Measurements from ENCODE around the gene C1QTNF3. TPM values are rescaled to one million over a fixed set of nuclear protein-coding genes. Genes with fewer than 3 reads are reported as not detected.
A peak's percentile ranks its signal among the peaks of the same experiment; 100 is the strongest.

Gene C1QTNF3
- total and polyA plus RNA-seq, 2 experiments from 2014 or later = 1.7 to 2.0 TPM

DNA sequence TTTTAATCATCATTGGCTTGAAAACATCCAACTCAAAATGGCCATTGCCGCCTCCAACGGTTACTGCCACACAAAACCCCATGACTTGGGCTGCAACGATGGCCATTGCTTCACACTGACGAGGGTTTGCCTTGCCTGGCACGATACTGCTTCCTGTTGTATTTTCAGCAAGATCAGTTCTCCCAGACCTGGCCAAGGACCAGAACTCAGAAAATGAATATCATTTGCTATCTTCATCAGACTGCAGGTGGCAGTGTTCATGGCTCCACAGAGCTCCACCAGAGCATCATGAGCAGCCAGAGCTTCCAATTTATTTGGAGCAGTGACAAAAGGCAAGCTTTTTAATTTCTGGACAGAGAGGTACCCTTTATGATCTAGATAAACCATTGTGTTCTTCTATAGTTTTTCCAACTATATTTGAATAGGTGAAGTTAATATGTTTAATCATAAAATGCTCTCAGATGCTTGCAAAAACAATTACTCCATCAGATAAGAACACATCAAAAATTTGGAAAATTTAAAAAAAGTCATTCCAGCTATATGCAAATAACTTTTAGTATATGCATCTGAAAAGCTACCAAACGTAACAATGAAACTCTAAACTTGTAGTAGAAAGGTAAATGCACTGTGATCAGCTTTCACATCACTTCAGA is 45.6 kb downstream of the C1QTNF3 start:
- Histone ChIP-seq H2AFZ (no peak overlapping the region), H3F3A (replicated peaks; ENCODE audit: low read depth) (no peaks in the 10 kb centered on the region), H3K36me3 (ENCODE audit: insufficient read depth) (no peaks in the 10 kb centered on the region), H3K4me2 (no peak overlapping the region), H3K79me2 (replicated peaks; ENCODE audit: insufficient read depth) (no peaks in the 10 kb centered on the region), H3K27me3 (ENCODE audit: insufficient read depth) (no peaks in the 10 kb centered on the region), H3K4me3 (no peak overlapping the region), H3K4me1 (ENCODE audit: insufficient read depth) (peaks cover 7% of the 10 kb centered on the region; the same call in 1 of the 2 replicates), H3K9me2 (ENCODE audit: insufficient read depth) (no peaks in the 10 kb centered on the region), H4K20me1 (replicated peaks; ENCODE audit: insufficient read depth) (no peaks in the 10 kb centered on the region), H3K27ac (ENCODE audit: low read depth) (no peak overlapping the region)
- TF ChIP-seq, protein P1, sequence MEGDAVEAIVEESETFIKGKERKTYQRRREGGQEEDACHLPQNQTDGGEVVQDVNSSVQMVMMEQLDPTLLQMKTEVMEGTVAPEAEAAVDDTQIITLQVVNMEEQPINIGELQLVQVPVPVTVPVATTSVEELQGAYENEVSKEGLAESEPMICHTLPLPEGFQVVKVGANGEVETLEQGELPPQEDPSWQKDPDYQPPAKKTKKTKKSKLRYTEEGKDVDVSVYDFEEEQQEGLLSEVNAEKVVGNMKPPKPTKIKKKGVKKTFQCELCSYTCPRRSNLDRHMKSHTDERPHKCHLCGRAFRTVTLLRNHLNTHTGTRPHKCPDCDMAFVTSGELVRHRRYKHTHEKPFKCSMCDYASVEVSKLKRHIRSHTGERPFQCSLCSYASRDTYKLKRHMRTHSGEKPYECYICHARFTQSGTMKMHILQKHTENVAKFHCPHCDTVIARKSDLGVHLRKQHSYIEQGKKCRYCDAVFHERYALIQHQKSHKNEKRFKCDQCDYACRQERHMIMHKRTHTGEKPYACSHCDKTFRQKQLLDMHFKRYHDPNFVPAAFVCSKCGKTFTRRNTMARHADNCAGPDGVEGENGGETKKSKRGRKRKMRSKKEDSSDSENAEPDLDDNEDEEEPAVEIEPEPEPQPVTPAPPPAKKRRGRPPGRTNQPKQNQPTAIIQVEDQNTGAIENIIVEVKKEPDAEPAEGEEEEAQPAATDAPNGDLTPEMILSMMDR (conservative IDR thresholded peaks at IDR 0.05; ENCODE audit: low read depth in 2 of 2) = peak; percentile 75 to 77
- TF ChIP-seq POLR2AphosphoS5 (IDR thresholded peaks at IDR 0.05; ENCODE audit: low read depth) (no peak), EZH2 (IDR thresholded peaks at IDR 0.05; ENCODE audit: low read depth, unreplicated experiment) (no peak)
- peak; percentile 89 for ATAC-seq
- peaks cover 6% of the 10 kb centered on the region; the same call in 2 of the 3 replicates for H3K36me3 Mint-ChIP-seq (ENCODE audit: low read depth)
- H3K4me1 Mint-ChIP-seq = peaks cover 28% of the 10 kb centered on the region; the same call in 2 of the 3 replicates
- no peaks in the 10 kb centered on the region for H3K27me3 Mint-ChIP-seq (ENCODE audit: insufficient read depth, low read depth, poor library complexity)
- H3K27ac Mint-ChIP-seq = peak overlapping the region; percentile 80; the same call in 1 of the 2 replicates
- H3K4me3 Mint-ChIP-seq = no peak overlapping the region
- H3K9me3 Mint-ChIP-seq = no peaks in the 10 kb centered on the region
- DNase-seq (ENCODE audit: low spot score) = peak; percentile 75

DNA sequence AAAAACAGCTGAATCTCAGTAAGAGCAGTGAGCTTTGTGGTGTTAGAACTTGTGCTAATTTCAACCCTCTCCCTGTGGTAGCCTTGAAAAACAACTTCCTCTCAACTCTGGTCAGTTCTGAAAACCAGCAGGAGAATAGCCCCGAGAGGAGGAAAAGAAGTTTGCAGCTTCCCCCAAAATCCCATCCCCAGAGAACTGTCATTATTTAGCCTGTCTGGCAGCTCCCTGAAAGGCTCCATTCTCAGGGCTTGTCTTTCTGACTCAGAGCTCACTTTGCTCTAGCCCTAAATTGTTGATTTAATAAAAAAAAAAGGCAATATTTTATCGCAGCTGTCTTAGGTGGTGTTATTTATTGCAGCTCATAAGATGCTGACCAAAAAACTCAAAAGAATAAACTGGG is 47.1 kb downstream of the C1QTNF3 start:
- Histone ChIP-seq H3K36me3 (ENCODE audit: insufficient read depth) (no peaks in the 10 kb centered on the region), H3K27me3 (ENCODE audit: insufficient read depth) (no peaks in the 10 kb centered on the region), H4K20me1 (replicated peaks; ENCODE audit: insufficient read depth) (no peaks in the 10 kb centered on the region), H3K4me1 (ENCODE audit: insufficient read depth) (peaks cover 7% of the 10 kb centered on the region; the same call in 1 of the 2 replicates), H3K4me3 (no peak overlapping the region), H3K9me2 (ENCODE audit: insufficient read depth) (no peaks in the 10 kb centered on the region), H2AFZ (no peak overlapping the region), H3K79me2 (replicated peaks; ENCODE audit: insufficient read depth) (no peaks in the 10 kb centered on the region), H3F3A (replicated peaks; ENCODE audit: low read depth) (no peaks in the 10 kb centered on the region), H3K4me2 (no peak overlapping the region), H3K27ac (ENCODE audit: low read depth) (no peak overlapping the region)
- no peaks in the 10 kb centered on the region for H3K27me3 Mint-ChIP-seq (ENCODE audit: insufficient read depth, low read depth, poor library complexity)
- ATAC-seq = no peak
- peaks cover 24% of the 10 kb centered on the region; the same call in 2 of the 3 replicates for H3K4me1 Mint-ChIP-seq
- no peak for DNase-seq (ENCODE audit: low spot score)
- no peaks in the 10 kb centered on the region for H3K9me3 Mint-ChIP-seq
- H3K27ac Mint-ChIP-seq = no peak overlapping the region; the same call in 1 of the 2 replicates
- H3K4me3 Mint-ChIP-seq = no peak overlapping the region
- H3K36me3 Mint-ChIP-seq (ENCODE audit: low read depth) = peaks cover 6% of the 10 kb centered on the region; the same call in 2 of the 3 replicates
- TF ChIP-seq, protein P2, sequence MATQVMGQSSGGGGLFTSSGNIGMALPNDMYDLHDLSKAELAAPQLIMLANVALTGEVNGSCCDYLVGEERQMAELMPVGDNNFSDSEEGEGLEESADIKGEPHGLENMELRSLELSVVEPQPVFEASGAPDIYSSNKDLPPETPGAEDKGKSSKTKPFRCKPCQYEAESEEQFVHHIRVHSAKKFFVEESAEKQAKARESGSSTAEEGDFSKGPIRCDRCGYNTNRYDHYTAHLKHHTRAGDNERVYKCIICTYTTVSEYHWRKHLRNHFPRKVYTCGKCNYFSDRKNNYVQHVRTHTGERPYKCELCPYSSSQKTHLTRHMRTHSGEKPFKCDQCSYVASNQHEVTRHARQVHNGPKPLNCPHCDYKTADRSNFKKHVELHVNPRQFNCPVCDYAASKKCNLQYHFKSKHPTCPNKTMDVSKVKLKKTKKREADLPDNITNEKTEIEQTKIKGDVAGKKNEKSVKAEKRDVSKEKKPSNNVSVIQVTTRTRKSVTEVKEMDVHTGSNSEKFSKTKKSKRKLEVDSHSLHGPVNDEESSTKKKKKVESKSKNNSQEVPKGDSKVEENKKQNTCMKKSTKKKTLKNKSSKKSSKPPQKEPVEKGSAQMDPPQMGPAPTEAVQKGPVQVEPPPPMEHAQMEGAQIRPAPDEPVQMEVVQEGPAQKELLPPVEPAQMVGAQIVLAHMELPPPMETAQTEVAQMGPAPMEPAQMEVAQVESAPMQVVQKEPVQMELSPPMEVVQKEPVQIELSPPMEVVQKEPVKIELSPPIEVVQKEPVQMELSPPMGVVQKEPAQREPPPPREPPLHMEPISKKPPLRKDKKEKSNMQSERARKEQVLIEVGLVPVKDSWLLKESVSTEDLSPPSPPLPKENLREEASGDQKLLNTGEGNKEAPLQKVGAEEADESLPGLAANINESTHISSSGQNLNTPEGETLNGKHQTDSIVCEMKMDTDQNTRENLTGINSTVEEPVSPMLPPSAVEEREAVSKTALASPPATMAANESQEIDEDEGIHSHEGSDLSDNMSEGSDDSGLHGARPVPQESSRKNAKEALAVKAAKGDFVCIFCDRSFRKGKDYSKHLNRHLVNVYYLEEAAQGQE (IDR thresholded peaks at IDR 0.05; ENCODE audit: unreplicated experiment) = no peak
- TF ChIP-seq POLR2AphosphoS5 (IDR thresholded peaks at IDR 0.05; ENCODE audit: low read depth) (no peak), JUNB (IDR thresholded peaks at IDR 0.05; ENCODE audit: unreplicated experiment) (no peak), STAT1 (IDR thresholded peaks at IDR 0.05; ENCODE audit: unreplicated experiment) (no peak), ZNF114 (CRISPR knock-in tag; IDR thresholded peaks at IDR 0.05) (no peak), NANOG (IDR thresholded peaks at IDR 0.05; ENCODE audit: borderline replicate concordance) (no peak), ZNF331 (CRISPR knock-in tag; IDR thresholded peaks at IDR 0.05; ENCODE audit: low read depth) (no peak)
- TF ChIP-seq, protein P3, sequence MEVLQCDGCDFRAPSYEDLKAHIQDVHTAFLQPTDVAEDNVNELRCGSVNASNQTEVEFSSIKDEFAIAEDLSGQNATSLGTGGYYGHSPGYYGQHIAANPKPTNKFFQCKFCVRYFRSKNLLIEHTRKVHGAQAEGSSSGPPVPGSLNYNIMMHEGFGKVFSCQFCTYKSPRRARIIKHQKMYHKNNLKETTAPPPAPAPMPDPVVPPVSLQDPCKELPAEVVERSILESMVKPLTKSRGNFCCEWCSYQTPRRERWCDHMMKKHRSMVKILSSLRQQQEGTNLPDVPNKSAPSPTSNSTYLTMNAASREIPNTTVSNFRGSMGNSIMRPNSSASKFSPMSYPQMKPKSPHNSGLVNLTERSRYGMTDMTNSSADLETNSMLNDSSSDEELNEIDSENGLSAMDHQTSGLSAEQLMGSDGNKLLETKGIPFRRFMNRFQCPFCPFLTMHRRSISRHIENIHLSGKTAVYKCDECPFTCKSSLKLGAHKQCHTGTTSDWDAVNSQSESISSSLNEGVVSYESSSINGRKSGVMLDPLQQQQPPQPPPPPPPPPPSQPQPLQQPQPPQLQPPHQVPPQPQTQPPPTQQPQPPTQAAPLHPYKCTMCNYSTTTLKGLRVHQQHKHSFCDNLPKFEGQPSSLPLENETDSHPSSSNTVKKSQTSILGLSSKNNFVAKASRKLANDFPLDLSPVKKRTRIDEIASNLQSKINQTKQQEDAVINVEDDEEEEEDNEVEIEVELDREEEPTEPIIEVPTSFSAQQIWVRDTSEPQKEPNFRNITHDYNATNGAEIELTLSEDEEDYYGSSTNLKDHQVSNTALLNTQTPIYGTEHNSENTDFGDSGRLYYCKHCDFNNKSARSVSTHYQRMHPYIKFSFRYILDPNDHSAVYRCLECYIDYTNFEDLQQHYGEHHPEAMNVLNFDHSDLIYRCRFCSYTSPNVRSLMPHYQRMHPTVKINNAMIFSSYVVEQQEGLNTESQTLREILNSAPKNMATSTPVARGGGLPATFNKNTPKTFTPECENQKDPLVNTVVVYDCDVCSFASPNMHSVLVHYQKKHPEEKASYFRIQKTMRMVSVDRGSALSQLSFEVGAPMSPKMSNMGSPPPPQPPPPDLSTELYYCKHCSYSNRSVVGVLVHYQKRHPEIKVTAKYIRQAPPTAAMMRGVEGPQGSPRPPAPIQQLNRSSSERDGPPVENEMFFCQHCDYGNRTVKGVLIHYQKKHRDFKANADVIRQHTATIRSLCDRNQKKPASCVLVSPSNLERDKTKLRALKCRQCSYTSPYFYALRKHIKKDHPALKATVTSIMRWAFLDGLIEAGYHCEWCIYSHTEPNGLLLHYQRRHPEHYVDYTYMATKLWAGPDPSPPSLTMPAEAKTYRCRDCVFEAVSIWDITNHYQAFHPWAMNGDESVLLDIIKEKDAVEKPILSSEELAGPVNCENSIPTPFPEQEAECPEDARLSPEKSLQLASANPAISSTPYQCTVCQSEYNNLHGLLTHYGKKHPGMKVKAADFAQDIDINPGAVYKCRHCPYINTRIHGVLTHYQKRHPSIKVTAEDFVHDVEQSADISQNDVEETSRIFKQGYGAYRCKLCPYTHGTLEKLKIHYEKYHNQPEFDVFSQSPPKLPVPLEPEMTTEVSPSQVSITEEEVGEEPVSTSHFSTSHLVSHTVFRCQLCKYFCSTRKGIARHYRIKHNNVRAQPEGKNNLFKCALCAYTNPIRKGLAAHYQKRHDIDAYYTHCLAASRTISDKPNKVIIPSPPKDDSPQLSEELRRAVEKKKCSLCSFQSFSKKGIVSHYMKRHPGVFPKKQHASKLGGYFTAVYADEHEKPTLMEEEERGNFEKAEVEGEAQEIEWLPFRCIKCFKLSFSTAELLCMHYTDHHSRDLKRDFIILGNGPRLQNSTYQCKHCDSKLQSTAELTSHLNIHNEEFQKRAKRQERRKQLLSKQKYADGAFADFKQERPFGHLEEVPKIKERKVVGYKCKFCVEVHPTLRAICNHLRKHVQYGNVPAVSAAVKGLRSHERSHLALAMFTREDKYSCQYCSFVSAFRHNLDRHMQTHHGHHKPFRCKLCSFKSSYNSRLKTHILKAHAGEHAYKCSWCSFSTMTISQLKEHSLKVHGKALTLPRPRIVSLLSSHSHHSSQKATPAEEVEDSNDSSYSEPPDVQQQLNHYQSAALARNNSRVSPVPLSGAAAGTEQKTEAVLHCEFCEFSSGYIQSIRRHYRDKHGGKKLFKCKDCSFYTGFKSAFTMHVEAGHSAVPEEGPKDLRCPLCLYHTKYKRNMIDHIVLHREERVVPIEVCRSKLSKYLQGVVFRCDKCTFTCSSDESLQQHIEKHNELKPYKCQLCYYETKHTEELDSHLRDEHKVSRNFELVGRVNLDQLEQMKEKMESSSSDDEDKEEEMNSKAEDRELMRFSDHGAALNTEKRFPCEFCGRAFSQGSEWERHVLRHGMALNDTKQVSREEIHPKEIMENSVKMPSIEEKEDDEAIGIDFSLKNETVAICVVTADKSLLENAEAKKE (CRISPR knock-in tag; IDR thresholded peaks at IDR 0.05) = no peak

Data from GM23338 (cell line).